ENCODE data around the gene KLHL8.

GRCh38 chr4:87114245-87115062 lies 106.0 kb downstream of the KLHL8 start:
- TF ChIP-seq, protein P1, sequence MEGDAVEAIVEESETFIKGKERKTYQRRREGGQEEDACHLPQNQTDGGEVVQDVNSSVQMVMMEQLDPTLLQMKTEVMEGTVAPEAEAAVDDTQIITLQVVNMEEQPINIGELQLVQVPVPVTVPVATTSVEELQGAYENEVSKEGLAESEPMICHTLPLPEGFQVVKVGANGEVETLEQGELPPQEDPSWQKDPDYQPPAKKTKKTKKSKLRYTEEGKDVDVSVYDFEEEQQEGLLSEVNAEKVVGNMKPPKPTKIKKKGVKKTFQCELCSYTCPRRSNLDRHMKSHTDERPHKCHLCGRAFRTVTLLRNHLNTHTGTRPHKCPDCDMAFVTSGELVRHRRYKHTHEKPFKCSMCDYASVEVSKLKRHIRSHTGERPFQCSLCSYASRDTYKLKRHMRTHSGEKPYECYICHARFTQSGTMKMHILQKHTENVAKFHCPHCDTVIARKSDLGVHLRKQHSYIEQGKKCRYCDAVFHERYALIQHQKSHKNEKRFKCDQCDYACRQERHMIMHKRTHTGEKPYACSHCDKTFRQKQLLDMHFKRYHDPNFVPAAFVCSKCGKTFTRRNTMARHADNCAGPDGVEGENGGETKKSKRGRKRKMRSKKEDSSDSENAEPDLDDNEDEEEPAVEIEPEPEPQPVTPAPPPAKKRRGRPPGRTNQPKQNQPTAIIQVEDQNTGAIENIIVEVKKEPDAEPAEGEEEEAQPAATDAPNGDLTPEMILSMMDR (IDR thresholded peaks at IDR 0.05), result no peak
- no peak for TF ChIP-seq POLR2A (IDR thresholded peaks at IDR 0.05)
